Measurements from ENCODE around the gene SRCIN1.

The SRCIN1 gene

GRCh38 chr17:38578229-38579082, 27.3 kb downstream of the SRCIN1 start:
- DNase-seq = no peak

- no peak for DNase-seq
Observed at GRCh38 chr17:38577645-38578173, 28.0 kb downstream of the SRCIN1 start.

DNA sequence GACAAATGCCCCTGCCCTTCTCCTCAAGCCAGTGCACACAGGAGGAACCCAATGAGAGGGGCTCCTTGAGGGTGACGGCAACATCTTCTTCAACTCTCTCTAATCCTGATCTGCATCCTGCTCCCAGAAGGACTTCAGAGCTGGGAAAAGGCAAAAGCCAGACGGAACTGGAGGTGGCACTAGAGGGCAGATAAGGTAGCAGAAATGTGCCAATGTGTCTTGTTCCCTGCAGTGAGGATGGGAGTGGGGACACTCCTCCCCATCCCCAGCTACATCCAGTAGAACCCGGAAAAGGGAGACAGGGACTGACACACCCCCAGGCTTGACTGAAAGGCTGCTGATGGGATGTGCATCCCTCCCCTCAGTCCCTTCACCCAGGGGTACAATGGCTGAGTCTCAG, 28.5 kb downstream of the SRCIN1 start:
- DNase-seq = no peak

DNA sequence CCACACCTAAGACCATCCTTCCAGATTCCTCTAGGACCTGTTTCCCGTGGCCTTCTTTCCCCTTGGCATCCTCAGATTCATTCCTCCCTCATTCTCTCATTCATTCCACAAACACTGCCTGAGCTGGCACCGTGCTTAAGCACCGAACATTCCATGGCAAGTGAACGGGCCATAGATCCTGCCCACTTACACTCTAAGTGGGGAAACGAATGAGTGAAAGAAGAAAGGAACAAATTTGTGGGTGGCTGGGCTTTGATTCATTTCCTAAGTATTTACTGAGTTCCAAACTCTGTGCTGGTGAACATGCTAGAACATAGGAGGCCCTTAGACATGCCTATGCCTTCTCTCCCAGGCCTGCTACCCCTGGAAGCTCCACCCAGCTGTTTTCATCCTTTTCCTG, 30.0 kb downstream of the SRCIN1 start:
- no peak for DNase-seq

- DNase-seq = no peak
Observed at GRCh38 chr17:38574712-38575111, 31.0 kb downstream of the SRCIN1 start.

DNA sequence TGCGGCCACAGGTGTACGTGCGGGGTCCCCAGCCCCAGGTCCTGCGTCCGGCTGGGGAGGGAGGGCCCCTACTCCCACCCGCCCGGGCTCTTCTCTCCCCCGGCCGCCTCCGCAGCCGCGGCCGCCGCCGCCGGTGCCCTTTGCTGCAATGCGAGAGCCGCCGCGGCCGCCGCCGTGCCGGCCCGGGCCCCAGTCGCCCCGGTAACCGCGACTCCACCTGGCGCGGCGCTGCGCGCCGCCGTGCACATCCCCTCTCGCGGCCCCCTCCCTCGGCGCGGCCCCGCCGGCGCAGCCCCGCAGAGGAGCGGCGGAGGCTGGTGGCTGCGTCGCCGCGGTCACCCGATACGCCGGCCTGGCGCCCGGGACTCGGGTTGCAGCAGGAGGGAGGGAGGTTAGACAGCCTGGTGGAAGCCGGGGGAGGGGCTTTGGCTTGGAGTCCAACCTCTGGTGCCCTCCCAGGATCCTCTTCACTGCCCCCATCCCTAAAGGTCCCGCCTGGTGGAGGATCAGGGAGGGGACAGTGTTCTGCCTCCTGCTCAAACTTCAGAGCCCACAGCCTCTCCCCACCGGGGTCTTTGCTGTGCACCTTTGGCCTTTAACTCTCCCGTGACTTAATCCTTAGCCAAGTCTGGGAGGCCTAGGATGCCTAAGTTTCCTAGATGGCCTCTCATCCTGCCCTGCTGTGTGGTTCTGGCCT, 32.9 kb downstream of the SRCIN1 start:
- DNase-seq = no peak

- no peak for DNase-seq
Observed at GRCh38 chr17:38571833-38572668, 33.7 kb downstream of the SRCIN1 start.

DNA sequence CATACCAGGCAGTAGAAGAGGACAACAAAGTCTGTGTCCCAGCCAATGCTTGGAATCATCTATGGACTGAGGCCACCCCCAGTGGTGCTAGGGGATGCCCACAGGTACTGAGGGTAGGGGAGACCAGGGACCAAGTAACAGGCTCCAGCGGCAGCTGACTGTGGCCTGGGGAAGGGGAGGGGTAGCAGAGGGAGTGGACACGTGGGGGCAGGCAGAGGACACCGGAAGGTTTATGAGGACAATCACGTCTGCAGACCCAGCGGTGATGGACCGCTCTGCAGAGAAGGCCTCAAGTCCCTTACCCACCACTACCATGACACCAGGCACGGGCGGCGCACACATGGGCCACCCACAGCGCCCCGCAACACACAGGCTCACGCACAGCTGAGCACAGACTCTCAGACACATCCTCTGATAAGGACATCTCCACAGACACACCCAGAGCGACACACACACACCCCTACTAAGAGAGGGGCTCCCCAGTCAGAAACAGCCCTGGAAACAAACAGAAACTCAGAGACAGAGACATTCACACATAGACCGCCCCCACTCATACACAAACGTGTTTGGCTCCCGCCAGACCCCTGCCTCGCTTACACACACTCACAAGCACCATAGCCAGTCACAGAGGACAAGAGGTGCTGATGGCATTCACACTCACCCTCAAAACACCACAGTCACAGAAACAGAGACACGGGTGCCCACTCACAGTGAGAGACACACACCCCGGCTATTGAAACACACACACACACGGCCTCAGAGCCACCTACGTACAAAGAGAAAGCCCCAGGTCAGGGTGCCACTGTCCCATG, 35.8 kb downstream of the SRCIN1 start:
- DNase-seq = no peak

DNA sequence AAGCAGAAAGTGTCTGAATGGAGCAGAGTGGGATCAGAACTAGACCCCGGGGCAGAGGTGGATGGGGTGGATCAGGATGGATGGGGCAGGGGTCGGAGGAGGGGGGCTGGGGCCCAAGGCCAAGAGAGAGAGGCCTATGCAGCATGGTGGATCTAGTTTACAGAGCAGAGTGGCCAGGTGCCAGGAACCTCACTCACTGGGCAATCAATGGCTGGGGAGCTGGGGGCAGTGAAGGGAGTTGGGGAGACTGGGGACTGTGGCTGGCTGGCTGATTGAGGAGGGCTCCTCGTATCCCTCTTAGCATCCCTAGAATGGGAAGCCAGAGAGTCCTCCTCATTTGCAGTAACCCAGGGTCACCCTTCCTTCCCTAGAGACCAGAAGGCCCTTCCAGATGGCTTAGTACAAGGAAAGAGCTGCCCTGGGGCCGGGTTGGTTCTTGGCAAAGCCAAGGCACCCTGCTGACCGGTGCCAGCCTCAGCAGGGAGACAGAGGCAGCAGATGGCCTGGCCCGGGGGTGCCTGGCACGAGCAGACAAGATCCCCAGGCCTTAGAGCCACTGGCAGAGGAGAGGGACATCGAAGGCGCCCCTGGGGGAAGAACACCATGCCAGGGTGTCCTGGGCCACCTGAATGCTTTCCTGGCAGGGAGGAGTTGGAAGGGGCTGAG, 36.8 kb downstream of the SRCIN1 start:
- DNase-seq = no peak

DNA sequence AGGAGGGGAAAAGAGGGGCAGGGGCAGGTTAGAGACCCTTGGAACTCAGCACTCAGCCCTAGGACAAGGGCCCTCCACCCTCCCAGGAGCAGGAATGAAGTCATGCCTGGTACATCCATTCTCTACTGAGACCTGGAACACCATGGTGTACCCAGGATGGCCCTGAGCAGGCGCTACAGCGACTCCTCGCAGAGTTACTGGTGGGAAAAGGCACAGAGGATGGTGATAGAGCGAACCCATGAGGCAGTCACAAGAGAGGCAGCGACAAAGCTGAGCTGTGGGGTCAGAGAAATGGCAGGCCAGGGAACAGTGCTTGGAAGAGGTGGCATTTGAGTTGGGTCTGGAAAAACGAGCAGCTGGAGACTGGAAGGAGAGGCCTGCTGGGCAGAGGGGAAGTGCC, 37.5 kb downstream of the SRCIN1 start:
- no peak for DNase-seq

- no peak for DNase-seq
Observed at GRCh38 chr17:38567350-38567749, 38.4 kb downstream of the SRCIN1 start.

- no peak for DNase-seq
Observed at GRCh38 chr17:38566666-38567031, 39.1 kb downstream of the SRCIN1 start.

GRCh38 chr17:38565853-38566665, 39.7 kb downstream of the SRCIN1 start:
- no peak for DNase-seq

- no peak for DNase-seq
Observed at GRCh38 chr17:38564869-38565268, 40.9 kb downstream of the SRCIN1 start.

- no peak for DNase-seq
Observed at GRCh38 chr17:38564254-38564837, 41.4 kb downstream of the SRCIN1 start.

GRCh38 chr17:38563362-38564253, 42.1 kb downstream of the SRCIN1 start:
- DNase-seq = no peak

DNA sequence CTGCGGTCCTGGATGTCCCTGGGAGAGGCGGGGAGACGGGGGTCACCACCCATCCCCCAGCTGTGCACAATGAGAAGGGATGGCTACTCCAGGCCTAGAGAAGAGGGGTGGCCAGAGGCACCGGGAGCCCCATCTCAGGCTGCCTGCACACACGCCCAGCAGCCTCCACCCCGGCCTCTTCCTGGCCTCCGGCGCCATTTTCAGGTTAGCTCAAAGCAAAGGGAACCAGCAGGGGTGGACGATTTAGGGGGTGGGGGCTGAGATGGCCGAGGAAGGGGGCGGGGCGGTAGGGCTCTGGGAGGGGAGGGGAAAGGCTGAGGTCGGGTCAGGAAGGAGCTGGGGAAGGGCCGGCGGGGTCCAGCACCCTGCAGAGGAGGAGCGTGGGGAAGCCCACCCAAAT, 42.8 kb downstream of the SRCIN1 start:
- no peak for DNase-seq

GRCh38 chr17:38562215-38562569, 43.6 kb downstream of the SRCIN1 start:
- no peak for DNase-seq

- no peak for DNase-seq
Observed at GRCh38 chr17:38561416-38562214, 44.1 kb downstream of the SRCIN1 start.
